HepG2 (cell line): Measurements from ENCODE around the gene CDC37. TPM values are rescaled to one million over a fixed set of nuclear protein-coding genes. Genes with fewer than 3 reads are reported as not detected.

ENCODE experiments used
- BRCA1 ChIP-seq: sonication (generic); formaldehyde crosslinking; IDR thresholded peaks from 2 replicates; pipeline ENCODE4 v1.4.0; 2020; ENCODE audit warnings: missing genetic modification reagents
- BRD4 ChIP-seq: sonication (generic); formaldehyde crosslinking; IDR thresholded peaks from 2 replicates; pipeline ENCODE4 v1.4.0; 2020; ENCODE audit warnings: missing genetic modification reagents
- CHCHD3 ChIP-seq: sonication (generic); formaldehyde crosslinking; IDR thresholded peaks from 2 replicates; pipeline ENCODE4 v1.8.0; 2022; ENCODE audit warnings: mild to moderate bottlenecking, missing genetic modification reagents, moderate library complexity
- CREM ChIP-seq, 2 experiments: sonication (generic) in 1 of 2; formaldehyde crosslinking in 1 of 2; IDR thresholded peaks; 2 replicates each; pipeline versions ENCODE4 v1.4.0 to v1.6.1; 2016 to 2020; ENCODE audit warnings: antibody characterized with exemption in 1 of 2, mild to moderate bottlenecking in 1 of 2, missing genetic modification reagents in 1 of 2
- GATAD1 ChIP-seq: IDR thresholded peaks from 2 replicates; pipeline ENCODE4 v1.6.1; 2016; ENCODE audit warnings: missing genetic modification reagents, missing compliant biosample characterization
- HES4 ChIP-seq: sonication (generic); formaldehyde crosslinking; IDR thresholded peaks from 2 replicates; pipeline ENCODE4 v1.9.0; 2021; ENCODE audit warnings: mild to moderate bottlenecking, missing genetic modification reagents, borderline replicate concordance
- PITX1 ChIP-seq: sonication (generic); formaldehyde crosslinking; IDR thresholded peaks from 2 replicates; pipeline ENCODE4 v1.5.1; 2020; ENCODE audit warnings: mild to moderate bottlenecking, missing genetic modification reagents
- STAT5B ChIP-seq: sonication (generic); formaldehyde crosslinking; IDR thresholded peaks from 2 replicates; pipeline ENCODE4 v1.4.0; 2020; ENCODE audit warnings: missing genetic modification reagents
- YEATS4 ChIP-seq: sonication (generic); formaldehyde crosslinking; IDR thresholded peaks from 2 replicates; pipeline ENCODE4 v1.4.0; 2020; ENCODE audit warnings: missing genetic modification reagents, borderline replicate concordance
- ZBTB10 ChIP-seq: sonication (generic); formaldehyde crosslinking; IDR thresholded peaks from 2 replicates; pipeline ENCODE4 v1.4.0; 2020; ENCODE audit warnings: missing genetic modification reagents, borderline replicate concordance
- ZNF256 ChIP-seq: sonication (generic); formaldehyde crosslinking; conservative IDR thresholded peaks from 2 replicates; pipeline ENCODE4 v1.4.0; 2020; ENCODE audit warnings: missing genetic modification reagents
- ZNF407 ChIP-seq: sonication (generic); formaldehyde crosslinking; IDR thresholded peaks from one replicate; pipeline ENCODE4 v1.5.1; 2020; ENCODE audit warnings: mild to moderate bottlenecking, missing genetic modification reagents; ENCODE audit errors: not compliant biosample characterization
- ZNF501 ChIP-seq: sonication (generic); formaldehyde crosslinking; IDR thresholded peaks from 2 replicates; pipeline ENCODE4 v1.5.1; 2020; ENCODE audit warnings: mild to moderate bottlenecking, moderate library complexity, missing genetic modification reagents
- ZNF503 ChIP-seq: sonication (generic); formaldehyde crosslinking; IDR thresholded peaks from 2 replicates; pipeline ENCODE4 v1.4.0; 2020; ENCODE audit warnings: missing genetic modification reagents
- ZNF747 ChIP-seq: sonication (generic); formaldehyde crosslinking; IDR thresholded peaks from 2 replicates; pipeline ENCODE4 v1.8.1; 2023; ENCODE audit warnings: missing genetic modification reagents, mild to moderate bottlenecking, borderline replicate concordance
- polyA plus RNA-seq, 8 experiments: library from polyadenylated mRNA; depleted of rRNA in 3 of 8; stranded (reverse) in 7 of 8; unstranded in 1 of 8; fragments of >200 nt; fragmentation: Illumina TruSeq in 4 of 8; extraction: Trizol in 4 of 8; gene quantifications; 2 replicates each; pipeline versions ENCODE4 v1.2.1 to v1.2.3, GENCODE V29; 2011 to 2016; ENCODE audit warnings: low read depth in 4 of 8, missing spikeins in 1 of 8, mixed read lengths in 1 of 8; ENCODE audit not compliant: insufficient read depth in 1 of 8
- total RNA-seq, 5 experiments: library from RNA; depleted of rRNA; stranded (reverse); fragments of >200 nt; fragmentation: Illumina TruSeq; extraction: Trizol; gene quantifications; 2 replicates each; pipeline ENCODE4 v1.2.3, GENCODE V29; 2016; ENCODE audit warnings: low read depth in 1 of 5

CDC37 gene
- total and polyA plus RNA-seq, 2 of the 13 experiments (the other 11 are each of a cell fraction or from before 2014, with no cell fraction given): 158 to 177 TPM

DNA sequence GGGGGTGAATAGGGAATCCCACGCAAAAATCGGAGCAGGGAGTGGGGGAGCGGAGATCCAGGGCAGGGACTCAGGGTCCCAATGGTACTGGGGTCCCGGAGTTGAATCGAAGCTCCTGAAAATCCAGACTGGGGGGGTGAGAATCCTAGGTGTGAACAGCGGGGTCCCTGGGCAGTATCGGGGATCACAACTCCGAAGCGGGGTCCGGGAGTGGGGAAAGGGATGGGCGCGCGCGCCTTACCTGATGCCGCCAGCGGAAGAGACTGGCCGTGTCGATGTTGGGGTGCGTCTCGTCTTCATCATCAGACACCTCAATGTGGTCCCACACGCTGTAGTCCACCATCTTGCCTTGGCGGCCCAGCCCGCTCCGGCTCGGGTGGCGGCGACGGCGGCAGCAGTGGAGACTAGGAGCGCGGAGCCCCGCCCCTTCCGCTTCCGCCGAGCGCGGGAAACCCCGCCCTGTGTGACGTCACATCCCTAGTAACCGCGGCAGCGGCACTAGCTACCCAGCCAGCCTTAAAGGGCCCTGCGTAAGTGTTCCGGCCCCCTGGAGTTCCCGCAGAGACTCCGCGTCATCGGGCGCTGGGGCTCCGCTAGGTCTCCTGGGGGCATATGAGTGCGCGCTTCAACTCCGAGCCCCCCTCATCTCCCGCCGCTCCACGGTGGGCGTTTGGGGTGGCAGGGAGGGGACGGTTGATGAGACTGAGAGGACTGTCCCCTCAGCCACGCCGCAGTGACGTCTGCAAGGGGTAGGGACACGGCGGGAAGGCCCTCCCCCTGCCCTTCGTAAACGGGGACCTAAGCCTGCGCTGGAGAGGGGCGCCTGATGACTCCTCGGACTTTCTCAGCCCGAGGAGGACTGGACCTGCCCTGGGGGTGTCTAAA is at the start of gene CDC37 (continued):
- no peak for TF ChIP-seq ZNF407 (CRISPR knock-in tag)
- TF ChIP-seq ZNF503 (CRISPR knock-in tag): no peak
- peak; percentile 40; the same call in 1 of the 2 replicates for TF ChIP-seq PITX1 (CRISPR knock-in tag)
- TF ChIP-seq YEATS4 (CRISPR knock-in tag): peak; percentile 88
- peak; percentile 67; the same call in 1 of the 2 replicates for TF ChIP-seq HES4 (CRISPR knock-in tag)
- TF ChIP-seq BRD4 (CRISPR knock-in tag): no peak
- no peak for TF ChIP-seq ZNF747 (CRISPR knock-in tag)
- TF ChIP-seq ZNF256: peak; percentile 81; the same call in 1 of the 2 replicates
- peak; percentile 90 for TF ChIP-seq GATAD1
- TF ChIP-seq CHCHD3: no peak
- TF ChIP-seq CREM (IDR thresholded peaks at IDR 0.05): peak; percentile 93
- no peak; the same call in 1 of the 2 replicates for TF ChIP-seq CREM (CRISPR knock-in tag; IDR thresholded peaks at IDR 0.05)
- no peak for TF ChIP-seq STAT5B (CRISPR knock-in tag)
- TF ChIP-seq ZNF501 (CRISPR knock-in tag): peak; percentile 46; the same call in 1 of the 2 replicates
- TF ChIP-seq BRCA1 (CRISPR knock-in tag): 0 out of 2 replicates have a peak, but pooled peaks have one; percentile 64
- 0 out of 2 replicates have a peak, but pooled peaks have one; percentile 34 for TF ChIP-seq ZBTB10
